Measurements from ENCODE around the gene STK11IP.

The STK11IP gene

GRCh38 chr2:219624565-219624964 lies 26.9 kb downstream of the STK11IP start:
- no peak for TF ChIP-seq CTCF (IDR thresholded peaks at IDR 0.05; ENCODE audit: poor library complexity, severe bottlenecking)
- no peak overlapping the region for H3K4me3 ChIP-seq (ENCODE audit: severe bottlenecking)
- ATAC-seq (ENCODE audit: low read depth): no peak
- H3K27ac ChIP-seq (ENCODE audit: poor library complexity, severe bottlenecking): no peak overlapping the region
- no peaks in the 10 kb centered on the region for H3K27me3 ChIP-seq (ENCODE audit: insufficient read depth, poor library complexity, severe bottlenecking)
- H3K9me3 ChIP-seq (ENCODE audit: severe bottlenecking): no peaks in the 10 kb centered on the region
- no peak for DNase-seq (ENCODE audit: low spot score)
- H3K36me3 ChIP-seq (ENCODE audit: low read depth): no peaks in the 10 kb centered on the region
- peaks cover 3% of the 10 kb centered on the region for H3K4me1 ChIP-seq (ENCODE audit: insufficient read depth, poor library complexity, severe bottlenecking)

GRCh38 chr2:219625179-219625578 lies 27.5 kb downstream of the STK11IP start:
- Histone ChIP-seq H3K9me3 (ENCODE audit: severe bottlenecking) (no peaks in the 10 kb centered on the region), H3K4me1 (ENCODE audit: insufficient read depth, poor library complexity, severe bottlenecking) (peaks cover 3% of the 10 kb centered on the region), H3K4me3 (ENCODE audit: severe bottlenecking) (no peak overlapping the region), H3K27me3 (ENCODE audit: insufficient read depth, poor library complexity, severe bottlenecking) (no peaks in the 10 kb centered on the region), H3K36me3 (ENCODE audit: low read depth) (no peaks in the 10 kb centered on the region), H3K27ac (ENCODE audit: poor library complexity, severe bottlenecking) (no peak overlapping the region)
- TF ChIP-seq CTCF (IDR thresholded peaks at IDR 0.05; ENCODE audit: poor library complexity, severe bottlenecking): no peak
- DNase-seq (ENCODE audit: low spot score): no peak
- no peak for ATAC-seq (ENCODE audit: low read depth)

GRCh38 chr2:219626540-219626939 lies 28.9 kb downstream of the STK11IP start:
- Histone ChIP-seq H3K4me3 (ENCODE audit: severe bottlenecking) (no peak overlapping the region), H3K4me1 (ENCODE audit: insufficient read depth, poor library complexity, severe bottlenecking) (peaks cover 3% of the 10 kb centered on the region), H3K27ac (ENCODE audit: poor library complexity, severe bottlenecking) (no peak overlapping the region), H3K36me3 (ENCODE audit: low read depth) (no peaks in the 10 kb centered on the region), H3K27me3 (ENCODE audit: insufficient read depth, poor library complexity, severe bottlenecking) (no peaks in the 10 kb centered on the region), H3K9me3 (ENCODE audit: severe bottlenecking) (no peaks in the 10 kb centered on the region)
- no peak for TF ChIP-seq CTCF (IDR thresholded peaks at IDR 0.05; ENCODE audit: poor library complexity, severe bottlenecking)
- no peak for DNase-seq (ENCODE audit: low spot score)
- no peak for ATAC-seq (ENCODE audit: low read depth)

- DNase-seq (ENCODE audit: low spot score) (no peak), ATAC-seq (ENCODE audit: low read depth) (peak; percentile 70)
- H3K9me3 ChIP-seq (ENCODE audit: severe bottlenecking): no peaks in the 10 kb centered on the region
- peak; percentile 36 for TF ChIP-seq CTCF (IDR thresholded peaks at IDR 0.05; ENCODE audit: poor library complexity, severe bottlenecking)
- H3K4me3 ChIP-seq (ENCODE audit: severe bottlenecking): peak within 1 kb of the TSS; percentile 56
- no peaks in the 10 kb centered on the region for H3K36me3 ChIP-seq (ENCODE audit: low read depth)
- peaks cover 3% of the 10 kb centered on the region for H3K4me1 ChIP-seq (ENCODE audit: insufficient read depth, poor library complexity, severe bottlenecking)
- H3K27me3 ChIP-seq (ENCODE audit: insufficient read depth, poor library complexity, severe bottlenecking): no peaks in the 10 kb centered on the region
- H3K27ac ChIP-seq (ENCODE audit: poor library complexity, severe bottlenecking): peak within 1 kb of the TSS; percentile 36
Observed at GRCh38 chr2:219627103-219628100, 29.7 kb downstream of the STK11IP start, which contains the start of gene SLC4A3. Gene SLC4A3 (plus strand): TSS chr2:219627630. CDS start chr2:219627993, 363 bp downstream.
